ENCODE measurements around the gene ZNF684.
"Not testable (repeated sequence)": the region's sequence is repeated elsewhere in the genome, so short reads cannot be mapped to it uniquely, and the experiment has no call there.

The ZNF684 gene

DNA sequence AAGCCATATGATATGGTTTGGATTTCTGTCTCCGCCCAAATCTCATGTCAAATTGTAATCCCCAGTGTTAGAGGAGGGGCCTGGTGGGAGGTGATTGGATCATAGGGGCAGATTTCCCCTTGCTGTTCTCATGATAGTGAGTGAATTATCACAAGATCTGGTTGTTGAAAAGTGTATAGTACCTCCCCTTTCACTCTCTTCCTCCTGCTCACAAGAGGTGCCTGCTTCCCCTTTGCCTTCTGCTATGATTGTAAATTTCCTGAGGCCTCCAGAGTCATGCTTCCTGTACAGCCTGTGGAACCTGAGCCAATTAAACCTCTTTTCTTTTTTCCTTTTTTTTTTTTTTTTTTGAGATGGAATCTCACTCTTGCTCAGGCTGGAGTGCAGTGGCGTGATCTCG, 43.4 kb downstream of the ZNF684 start:
- DNase-seq (ENCODE audit: low read depth), result not testable (repeated sequence)

DNA sequence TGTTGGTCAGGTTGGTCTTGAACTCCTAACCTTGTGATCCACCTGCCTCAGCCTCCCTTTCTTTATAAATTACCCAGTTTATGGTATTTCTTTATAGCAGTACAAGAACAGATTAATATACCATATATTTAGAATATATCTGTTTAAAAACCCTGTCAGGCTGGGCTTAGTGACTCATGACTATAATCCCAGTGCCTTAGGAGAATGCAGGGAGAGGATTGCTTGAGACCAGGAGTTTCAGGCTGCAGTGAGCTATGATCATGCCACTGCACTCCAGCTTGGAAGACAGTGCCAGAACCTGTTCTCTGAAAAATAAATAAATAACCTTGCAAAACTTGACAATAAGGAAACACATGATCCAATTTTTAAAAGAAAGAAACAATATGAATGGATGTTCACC, 43.9 kb downstream of the ZNF684 start:
- DNase-seq (ENCODE audit: low read depth), result no peak

DNA sequence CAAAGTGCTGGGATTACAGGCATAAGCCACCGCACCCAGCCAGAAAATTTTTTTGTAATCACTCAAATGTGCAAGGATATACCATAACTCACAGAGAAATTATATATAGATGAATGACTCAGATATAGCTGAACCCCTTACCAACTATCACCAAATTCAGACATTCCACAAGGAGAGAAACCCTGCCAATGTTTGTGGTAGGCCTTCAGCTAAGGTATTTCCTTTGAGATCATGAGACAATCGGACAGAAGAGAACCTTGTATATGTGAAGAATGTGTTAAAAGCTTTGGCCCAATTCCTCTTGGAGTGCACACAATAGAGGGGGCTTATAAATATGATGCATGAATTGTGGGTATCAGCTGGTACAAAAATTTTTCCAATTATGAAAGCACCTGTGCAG, 50.7 kb downstream of the ZNF684 start:
- DNase-seq (ENCODE audit: low read depth), result no peak

DNA sequence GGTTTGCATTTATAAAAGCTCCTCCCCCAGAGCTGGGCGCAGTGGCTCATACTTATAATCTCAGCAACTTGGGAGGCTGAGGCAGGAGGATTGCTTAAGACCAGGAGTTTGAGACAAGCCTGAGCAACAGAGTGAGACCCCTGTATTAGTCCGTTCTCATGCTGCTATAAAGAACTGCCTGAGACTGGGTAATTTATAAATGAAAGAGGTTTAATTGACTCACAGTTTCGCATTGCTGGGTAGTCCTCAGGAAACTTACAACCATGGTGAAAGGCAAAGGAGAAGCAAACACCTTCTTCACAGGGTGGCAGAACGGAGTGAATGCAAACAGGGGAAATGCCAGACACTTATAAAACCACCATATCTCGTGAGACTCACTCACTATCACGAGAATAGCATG, 52.5 kb downstream of the ZNF684 start:
- no peak for DNase-seq (ENCODE audit: low read depth)

DNA sequence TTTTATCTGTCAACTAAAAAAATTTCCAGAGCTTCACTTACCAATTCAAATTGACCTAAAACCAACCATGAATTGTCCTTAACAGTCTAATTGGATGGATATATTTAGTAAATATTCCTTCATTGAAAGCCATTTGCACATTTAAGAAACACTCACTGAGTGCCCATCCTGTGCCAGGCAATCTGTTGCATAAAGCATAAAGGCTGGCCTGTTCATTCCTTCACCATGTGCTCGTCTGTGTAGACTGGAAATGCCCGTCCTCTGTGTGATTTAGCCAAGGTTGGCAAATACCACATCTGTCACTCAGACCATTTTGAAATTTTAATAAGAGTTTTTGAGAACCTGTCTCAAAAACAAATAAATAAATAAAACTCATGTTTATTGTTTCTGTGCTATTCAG, 57.1 kb downstream of the ZNF684 start:
- DNase-seq (ENCODE audit: low read depth), result no peak

DNA sequence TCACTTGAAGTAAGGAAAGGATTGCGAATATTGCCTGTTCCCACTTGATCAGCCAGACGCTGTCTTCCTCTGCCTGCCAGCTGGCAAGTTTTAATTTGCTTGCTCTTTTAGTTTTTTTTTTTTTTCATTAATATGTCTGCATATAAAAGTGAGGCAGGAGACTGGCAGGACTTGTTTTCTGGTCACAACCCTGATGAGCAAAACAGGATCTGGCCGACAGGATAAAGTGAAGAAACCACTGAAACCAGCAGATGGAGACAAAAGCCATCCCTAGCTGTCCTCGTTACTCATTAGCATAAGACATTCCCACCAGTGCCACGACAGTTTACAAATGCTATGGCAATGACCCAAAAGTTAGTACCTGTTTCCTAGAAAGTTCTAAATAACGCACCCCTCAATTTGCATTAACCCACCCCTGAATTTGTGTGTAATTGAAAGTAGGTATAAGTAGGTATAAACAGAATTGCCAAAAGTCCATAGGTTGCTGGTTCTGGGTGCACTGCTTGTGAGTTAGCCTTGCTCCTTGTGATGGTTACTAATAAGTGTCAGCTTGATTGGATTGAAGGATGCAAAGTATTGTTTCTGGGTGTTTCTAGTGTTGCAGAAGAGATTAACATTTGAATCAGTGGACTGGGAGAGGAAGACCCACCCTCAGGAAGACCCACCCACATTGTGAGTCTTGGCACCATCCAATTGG, 60.8 kb downstream of the ZNF684 start:
- no peak for DNase-seq (ENCODE audit: low read depth)

DNA sequence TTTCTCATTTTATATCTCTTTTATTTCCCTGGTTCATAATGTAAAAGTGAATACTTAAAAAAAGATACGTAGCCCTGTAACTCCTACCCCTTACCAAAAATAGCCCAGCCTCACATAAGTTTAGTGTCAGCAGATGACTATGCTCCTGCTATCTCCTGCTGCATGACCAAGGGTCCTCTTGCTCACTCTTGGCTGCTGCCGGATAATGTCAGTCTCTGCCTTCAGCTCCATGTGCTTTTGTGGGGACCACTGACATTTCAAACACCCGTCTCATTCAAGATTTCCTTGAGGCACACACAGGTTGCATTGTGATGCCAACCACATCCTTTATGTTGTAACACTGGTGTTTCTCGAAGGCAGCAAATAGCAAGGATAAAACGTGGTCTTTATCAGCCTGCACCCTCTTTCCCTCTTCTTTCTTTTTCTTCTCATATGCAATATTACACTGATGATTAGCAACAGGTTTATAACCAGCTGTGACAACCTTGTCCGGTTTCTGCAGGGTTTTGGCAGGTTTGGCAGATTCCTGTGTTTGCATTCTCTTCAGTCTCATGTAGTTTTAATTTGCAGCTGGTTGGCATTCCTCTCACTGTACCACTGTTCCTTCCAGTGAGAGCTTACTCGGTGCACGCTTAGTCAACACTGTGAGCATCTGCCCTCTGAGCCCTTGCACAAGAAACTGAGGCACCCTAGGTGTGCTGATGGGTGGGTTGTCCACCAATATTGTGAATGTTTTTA, 62.2 kb downstream of the ZNF684 start:
- no peak for DNase-seq (ENCODE audit: low read depth)

DNA sequence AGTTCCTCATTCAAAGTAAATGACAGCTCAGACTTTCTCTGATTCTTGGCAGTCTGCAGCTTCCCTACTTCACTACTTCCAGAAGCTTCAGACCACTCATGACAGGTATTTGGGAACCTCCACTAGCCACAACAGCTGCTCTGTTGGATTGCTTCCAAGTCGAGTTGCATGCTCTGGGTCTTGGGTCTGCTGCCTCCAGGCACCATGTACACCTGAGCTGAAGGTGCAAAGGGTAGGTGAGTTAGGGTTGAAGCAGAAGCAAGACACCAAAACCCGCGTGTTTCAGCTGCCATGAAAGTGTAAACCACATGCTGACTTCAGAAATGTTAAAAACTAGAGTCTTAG, 62.7 kb downstream of the ZNF684 start:
- DNase-seq (ENCODE audit: low read depth), result no peak

DNA sequence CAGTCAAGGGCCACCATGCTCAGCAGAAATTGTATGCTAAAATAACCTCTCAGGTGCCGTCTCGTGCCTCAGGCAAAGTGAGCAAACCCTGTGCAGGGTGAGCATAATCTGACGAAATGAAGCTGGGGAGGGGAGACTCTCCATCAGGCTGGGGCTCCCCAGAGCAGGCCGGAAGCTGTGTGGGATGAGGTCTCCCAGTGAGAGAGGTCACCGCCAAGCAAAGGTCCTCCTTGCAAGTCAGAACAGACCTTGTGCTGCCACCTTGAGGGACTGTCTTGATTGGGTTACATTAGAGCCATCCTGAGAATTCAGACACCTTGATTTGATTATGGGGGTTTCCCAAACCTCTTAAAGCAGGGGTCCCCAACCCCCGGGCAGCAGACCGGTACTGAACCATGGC, 64.2 kb downstream of the ZNF684 start:
- no peak for DNase-seq (ENCODE audit: low read depth)
